GM12878 (cell line): ENCODE results near the gene SPACDR. TPM values are rescaled to one million over a fixed set of nuclear protein-coding genes. Genes with fewer than 3 reads are reported as not detected.

Source experiments
- ATAC-seq: fragments of 200-7000 bp; cut with Tn5 transposase; 3 replicates; pipeline ENCODE4 v1.9.1; 2020; ENCODE audit warnings: mild to moderate bottlenecking, moderate library complexity
- BruUV-seq: library from RNA; stranded (reverse); fragments of 400-500 nt; replicated peaks from 2 replicates; lab custom pipeline; 2021; lab: Mats Ljungman, UMichigan
- CTCF ChIA-PET: fragments of 300-600 bp; sonication (Branson Sonifier 250); formaldehyde crosslinking; extraction: SDS; loops from one replicate; lab custom pipeline; 2021; ENCODE audit warnings: inconsistent platforms; lab: Yijun Ruan, JAX
- POLR2A ChIA-PET: fragments of 350-600 bp; formaldehyde crosslinking; extraction: SDS; loops from one replicate; lab custom pipeline; 2021; ENCODE audit warnings: inconsistent platforms; lab: Charles Lee
- RAD21 ChIA-PET: fragments of 300-600 bp; sonication (Branson Sonifier 250); formaldehyde crosslinking; loops from one replicate; lab custom pipeline; 2023; ENCODE audit warnings: antibody characterized with exemption; ENCODE audit not compliant: unreplicated experiment; lab: Charles Lee
- SMC1A ChIA-PET: fragments of 300-600 bp; sonication (Branson Sonifier 250); formaldehyde crosslinking; loops from one replicate; lab custom pipeline; 2023; ENCODE audit not compliant: unreplicated experiment, uncharacterized antibody; lab: Charles Lee
- DNase-seq: peaks from one replicate; pipeline ENCODE4 v3.0.0-alpha.2; 2011; ENCODE audit warnings: low read depth, low spot score
- FAIRE-seq: peaks from 3 replicates; lab custom pipeline; 2011; peaks lifted over from hg19 to GRCh38; lab: Jason Lieb, UNC
- H2AFZ ChIP-seq: 2 replicates; pipeline ENCODE4 v1.6.0; 2011; ENCODE audit warnings: low read depth, low read length, control low read depth; ENCODE audit not compliant: control insufficient read depth
- H3K27ac ChIP-seq: 2 replicates; pipeline ENCODE4 v1.5.1; 2011; ENCODE audit warnings: control low read depth; ENCODE audit not compliant: control insufficient read depth, insufficient read depth
- H3K27me3 ChIP-seq, 2 experiments: replicated peaks in 1 of 2; 2 replicates each; pipeline versions ENCODE4 v1.6.0 to v1.6.1; 2011; ENCODE audit warnings: low read length in 1 of 2; ENCODE audit not compliant: control insufficient read depth in 2 of 2, insufficient read depth in 2 of 2
- H3K36me3 ChIP-seq, 2 experiments: 2 replicates each; pipeline ENCODE4 v1.5.1; 2011; ENCODE audit warnings: low read length in 1 of 2; ENCODE audit not compliant: control insufficient read depth in 2 of 2, insufficient read depth in 2 of 2
- H3K4me1 ChIP-seq: 2 replicates; pipeline ENCODE4 v1.6.1; 2011; ENCODE audit warnings: mild to moderate bottlenecking, low read length, moderate library complexity, mixed read lengths; ENCODE audit not compliant: control insufficient read depth, insufficient read depth
- H3K4me2 ChIP-seq: 2 replicates; pipeline ENCODE4 v1.6.0; 2011; ENCODE audit warnings: control low read depth; ENCODE audit not compliant: control insufficient read depth, insufficient read depth
- H3K4me3 ChIP-seq: fragments of 200-600 bp; sonication (generic); 2 replicates; pipeline ENCODE4 v1.5.1; 2016
- H3K79me2 ChIP-seq: 2 replicates; pipeline ENCODE4 v1.6.0; 2011; ENCODE audit warnings: low read length; ENCODE audit not compliant: control insufficient read depth, insufficient read depth
- H3K9ac ChIP-seq: 2 replicates; pipeline ENCODE4 v1.8.0; 2011; ENCODE audit warnings: low read length, control low read depth, mixed read lengths; ENCODE audit not compliant: control insufficient read depth, insufficient read depth
- H3K9me3 ChIP-seq: replicated peaks from 3 replicates; pipeline ENCODE4 v1.5.1; 2011; ENCODE audit warnings: mild to moderate bottlenecking, low read length; ENCODE audit not compliant: control insufficient read depth, insufficient read depth
- H4K20me1 ChIP-seq: 2 replicates; pipeline ENCODE4 v1.6.0; 2011; ENCODE audit not compliant: control insufficient read depth, insufficient read depth
- CEBPB ChIP-seq, 2 experiments: fragments of 150-350 bp in 1 of 2; IDR thresholded peaks; 2 replicates each; pipeline ENCODE4 v1.6.1; 2012 to 2014; ENCODE audit warnings: low read depth in 2 of 2, low read length in 2 of 2, borderline replicate concordance in 1 of 2, inconsistent platforms in 1 of 2
- MEF2A ChIP-seq: IDR thresholded peaks from 2 replicates; pipeline ENCODE4 v1.6.1; 2011; ENCODE audit warnings: low read depth, mild to moderate bottlenecking, low read length, moderate library complexity; ENCODE audit not compliant: insufficient read depth
- RFX5 ChIP-seq: IDR thresholded peaks from 2 replicates; pipeline ENCODE4 v1.6.1; 2011; ENCODE audit warnings: low read depth, low read length, improper control_type of control experiment
- SMAD1 ChIP-seq: fragments of 450-650 bp; IDR thresholded peaks from 2 replicates; pipeline ENCODE4 v1.6.1; 2018; ENCODE audit warnings: mild to moderate bottlenecking, low read depth; ENCODE audit not compliant: partially characterized antibody
- WGBS: methylation state at CpG from one replicate; pipeline ENCODE4 v1.1.6; 2016; ENCODE audit warnings: low lambda C conversion rate; ENCODE audit not compliant: insufficient replicate concordance, insufficient coverage; ENCODE audit errors: missing lambda C conversion rate; 5-methylcytosine and 5-hydroxymethylcytosine counted together
- in situ Hi-C: fragments of 300-500 bp; cut with MboI; formaldehyde crosslinking; loops from 9 replicates; pipeline ENCODE4 v1.14.3; 2018; ENCODE audit warnings: mixed read lengths
- intact Hi-C: fragments of 100-400 bp; cut with micrococcal nuclease; formaldehyde crosslinking; loops from one replicate; pipeline ENCODE4 v1.14.2; 2022; ENCODE audit not compliant: unreplicated experiment
- polyA plus RNA-seq, 11 experiments: library from polyadenylated mRNA; depleted of rRNA in 4 of 11; unstranded in 6 of 11; stranded (reverse) in 5 of 11; fragments of >200 nt; fragmentation: Nextera tagmentation in 4 of 11; fragmentation: Illumina TruSeq in 1 of 11; extraction: Ambion mirVana in 4 of 11; extraction: Trizol in 1 of 11; gene quantifications; 1 replicate in 1 of 11; 2 replicates in 10 of 11; pipeline versions ENCODE4 v1.2.1 to v1.2.3, GENCODE V29; 2011 to 2016; ENCODE audit warnings: inconsistent platforms in 2 of 11, missing spikeins in 2 of 11, low read depth in 1 of 11
- total RNA-seq, 4 experiments: library from RNA; depleted of rRNA in 3 of 4; stranded (reverse); fragments of >200 nt in 3 of 4; fragmentation: Illumina TruSeq in 1 of 4; extraction: Trizol in 1 of 4; gene quantifications; 2 replicates each; pipeline versions ENCODE4 v1.2.1 to v1.2.3, GENCODE V29; 2013 to 2021
- TF ChIP-seq, protein P1 (sequence below): fragments of 450-650 bp; IDR thresholded peaks from 2 replicates; pipeline ENCODE4 v1.6.1; 2017; ENCODE audit warnings: low read depth, mild to moderate bottlenecking, moderate library complexity
- TF ChIP-seq, protein P2 (sequence below): fragments of 450-650 bp; IDR thresholded peaks from 2 replicates; pipeline ENCODE4 v1.6.1; 2017; ENCODE audit warnings: antibody characterized with exemption, mild to moderate bottlenecking, moderate library complexity

Gene SPACDR
- total and polyA plus RNA-seq, 10 of the 15 experiments (the other 5 are each of a cell fraction or from before 2014, with no cell fraction given) = 0.18 to 1.5 (median 0.63) TPM

DNA sequence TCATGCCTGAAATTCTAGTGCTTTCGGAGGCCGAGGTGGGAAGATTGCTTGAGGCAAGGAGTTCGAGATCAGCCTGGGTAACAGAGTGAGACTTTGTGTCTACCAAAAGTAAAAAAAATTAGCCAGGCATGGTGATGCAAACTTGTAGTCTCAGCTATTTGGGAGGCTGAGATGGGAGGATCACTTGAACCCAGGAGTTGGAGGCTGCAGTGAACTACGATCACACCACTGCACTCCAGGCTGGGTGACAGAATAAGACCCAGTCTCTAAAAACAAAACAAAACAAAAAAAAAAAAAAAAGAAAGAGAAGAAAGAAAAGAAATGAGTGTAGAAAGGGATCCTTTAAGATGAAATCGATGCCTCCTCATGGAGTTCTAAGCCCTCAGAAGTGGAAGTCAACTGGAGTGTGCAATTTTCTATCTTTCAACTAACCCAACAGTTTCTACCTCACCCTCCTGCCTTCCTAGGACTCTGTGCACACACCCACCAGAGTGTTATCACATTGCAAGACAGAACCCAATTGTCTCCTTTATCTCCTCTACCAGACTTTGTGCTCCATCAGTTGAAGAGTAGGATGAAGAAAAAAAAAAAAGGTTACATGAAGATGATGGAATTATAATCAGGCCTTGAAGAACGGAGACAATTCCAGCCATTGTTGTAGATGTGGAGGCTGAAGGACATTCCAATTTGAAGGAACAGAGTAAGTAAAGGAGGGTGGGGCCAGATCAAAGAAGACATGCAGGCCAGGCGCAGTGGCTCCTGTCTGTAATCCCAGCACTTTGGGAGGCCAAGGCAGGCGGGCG lies 46.6 kb upstream of the SPACDR start:
- TF ChIP-seq RFX5 = no peak
- TF ChIP-seq CEBPB (IDR thresholded peaks at IDR 0.05; ENCODE audit: borderline replicate concordance in 1 of 2, low read depth in 2 of 2, low read length in 2 of 2) = no peak
- in situ Hi-C loops = no loop called here
- RAD21 ChIA-PET = no interaction called here
- BruUV-seq = no TSS peak
- 69% methylated on average over 9 of the region's 9 CpGs for WGBS
- Histone ChIP-seq H3K27ac (no peak overlapping the region), H3K36me3 (no peaks in the 10 kb centered on the region), H3K79me2 (no peaks in the 10 kb centered on the region), H3K9ac (no peak overlapping the region), H3K4me2 (no peak overlapping the region), H3K9me3 (no peaks in the 10 kb centered on the region), H3K27me3 (no peaks in the 10 kb centered on the region), H3K4me3 (no peak overlapping the region), H3K4me1 (peaks cover 7% of the 10 kb centered on the region), H4K20me1 (no peaks in the 10 kb centered on the region), H2AFZ (no peak overlapping the region)
- SMC1A ChIA-PET = no interaction called here
- intact Hi-C loops = no loop called here
- no peak for DNase-seq
- no peak for FAIRE-seq
- CTCF ChIA-PET = interaction anchor here (0.6 kb wide), 2 partner anchors 29 to 61 kb away, joined by 4 read pairs; no protein-coding TSS in a partner anchor
- ATAC-seq = no peak
- POLR2A ChIA-PET = no interaction called here

DNA sequence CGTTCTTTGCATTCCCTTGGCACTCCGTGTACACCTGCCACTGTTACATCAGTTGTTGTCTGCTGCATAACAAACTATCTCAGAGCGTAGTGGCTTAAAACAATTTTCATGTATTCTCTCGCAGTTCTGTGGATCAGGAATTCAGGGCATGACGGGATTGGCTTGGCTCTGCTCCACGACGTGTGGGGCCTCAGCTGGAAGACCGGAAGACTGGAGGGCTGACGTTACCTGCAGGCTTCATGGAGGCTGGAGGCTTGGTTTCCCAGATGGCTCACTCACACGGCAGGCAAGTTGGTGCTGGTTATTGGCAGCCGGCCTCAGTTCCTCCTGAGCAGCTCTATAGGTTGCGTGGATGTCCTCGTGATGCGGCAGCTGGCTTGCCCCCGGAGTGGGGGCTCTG lies 45.2 kb upstream of the SPACDR start:
- FAIRE-seq = no peak
- in situ Hi-C loops = no loop called here
- intact Hi-C loops = no loop called here
- ChIA-PET CTCF (interaction anchor here (0.6 kb wide), 1 partner anchor 1375 kb away, joined by 3 read pairs; no protein-coding TSS in a partner anchor), SMC1A (no interaction called here), RAD21 (interaction anchor here (0.5 kb wide), 1 partner anchor 30 kb away, joined by 3 read pairs; the partner anchor contains the start of gene AGFG2), POLR2A (no interaction called here)
- Histone ChIP-seq H3K4me2 (no peak overlapping the region), H3K27ac (no peak overlapping the region), H3K4me1 (no peaks in the 10 kb centered on the region), H3K4me3 (no peak overlapping the region), H3K36me3 (no peaks in the 10 kb centered on the region), H2AFZ (no peak overlapping the region), H3K9me3 (no peaks in the 10 kb centered on the region), H4K20me1 (no peaks in the 10 kb centered on the region), H3K9ac (no peak overlapping the region), H3K27me3 (no peaks in the 10 kb centered on the region), H3K79me2 (no peaks in the 10 kb centered on the region)
- no TSS peak for BruUV-seq
- ATAC-seq = no peak
- WGBS = 78% methylated on average over 15 of the region's 15 CpGs
- DNase-seq = no peak
- TF ChIP-seq, protein P1, sequence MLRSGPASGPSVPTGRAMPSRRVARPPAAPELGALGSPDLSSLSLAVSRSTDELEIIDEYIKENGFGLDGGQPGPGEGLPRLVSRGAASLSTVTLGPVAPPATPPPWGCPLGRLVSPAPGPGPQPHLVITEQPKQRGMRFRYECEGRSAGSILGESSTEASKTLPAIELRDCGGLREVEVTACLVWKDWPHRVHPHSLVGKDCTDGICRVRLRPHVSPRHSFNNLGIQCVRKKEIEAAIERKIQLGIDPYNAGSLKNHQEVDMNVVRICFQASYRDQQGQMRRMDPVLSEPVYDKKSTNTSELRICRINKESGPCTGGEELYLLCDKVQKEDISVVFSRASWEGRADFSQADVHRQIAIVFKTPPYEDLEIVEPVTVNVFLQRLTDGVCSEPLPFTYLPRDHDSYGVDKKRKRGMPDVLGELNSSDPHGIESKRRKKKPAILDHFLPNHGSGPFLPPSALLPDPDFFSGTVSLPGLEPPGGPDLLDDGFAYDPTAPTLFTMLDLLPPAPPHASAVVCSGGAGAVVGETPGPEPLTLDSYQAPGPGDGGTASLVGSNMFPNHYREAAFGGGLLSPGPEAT = no peak
- TF ChIP-seq SMAD1 (no peak), MEF2A (no peak)
- TF ChIP-seq, protein P2, sequence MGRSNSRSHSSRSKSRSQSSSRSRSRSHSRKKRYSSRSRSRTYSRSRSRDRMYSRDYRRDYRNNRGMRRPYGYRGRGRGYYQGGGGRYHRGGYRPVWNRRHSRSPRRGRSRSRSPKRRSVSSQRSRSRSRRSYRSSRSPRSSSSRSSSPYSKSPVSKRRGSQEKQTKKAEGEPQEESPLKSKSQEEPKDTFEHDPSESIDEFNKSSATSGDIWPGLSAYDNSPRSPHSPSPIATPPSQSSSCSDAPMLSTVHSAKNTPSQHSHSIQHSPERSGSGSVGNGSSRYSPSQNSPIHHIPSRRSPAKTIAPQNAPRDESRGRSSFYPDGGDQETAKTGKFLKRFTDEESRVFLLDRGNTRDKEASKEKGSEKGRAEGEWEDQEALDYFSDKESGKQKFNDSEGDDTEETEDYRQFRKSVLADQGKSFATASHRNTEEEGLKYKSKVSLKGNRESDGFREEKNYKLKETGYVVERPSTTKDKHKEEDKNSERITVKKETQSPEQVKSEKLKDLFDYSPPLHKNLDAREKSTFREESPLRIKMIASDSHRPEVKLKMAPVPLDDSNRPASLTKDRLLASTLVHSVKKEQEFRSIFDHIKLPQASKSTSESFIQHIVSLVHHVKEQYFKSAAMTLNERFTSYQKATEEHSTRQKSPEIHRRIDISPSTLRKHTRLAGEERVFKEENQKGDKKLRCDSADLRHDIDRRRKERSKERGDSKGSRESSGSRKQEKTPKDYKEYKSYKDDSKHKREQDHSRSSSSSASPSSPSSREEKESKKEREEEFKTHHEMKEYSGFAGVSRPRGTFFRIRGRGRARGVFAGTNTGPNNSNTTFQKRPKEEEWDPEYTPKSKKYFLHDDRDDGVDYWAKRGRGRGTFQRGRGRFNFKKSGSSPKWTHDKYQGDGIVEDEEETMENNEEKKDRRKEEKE = no peak
